B cell (primary cell): ENCODE results near the gene BCAN. TPM values are rescaled to one million over a fixed set of nuclear protein-coding genes. Genes with fewer than 3 reads are reported as not detected.

Experiments used
- ATAC-seq: fragments of 200-7000 bp; cut with Tn5 transposase; one replicate; pipeline ENCODE4 v1.10.0; 2021; ENCODE audit warnings: low read depth, mild to moderate bottlenecking, moderate number of reproducible peaks, moderate library complexity
- CTCF ChIA-PET: fragments of 350-600 bp; sonication (Branson Sonifier 250); formaldehyde crosslinking; loops from one replicate; lab custom pipeline; 2021; ENCODE audit warnings: antibody characterized with exemption, inconsistent platforms; lab: Charles Lee
- POLR2A ChIA-PET: fragments of 350-600 bp; sonication (Branson Sonifier 250); formaldehyde crosslinking; loops from one replicate; lab custom pipeline; 2021; ENCODE audit warnings: antibody characterized with exemption; lab: Charles Lee
- DNase-seq: peaks from one replicate; pipeline ENCODE4 v3.0.0; 2013
- H2AFZ ChIP-seq: 2 replicates; pipeline ENCODE4 v1.6.1; 2012; ENCODE audit warnings: mild to moderate bottlenecking, low read depth, low read length; ENCODE audit not compliant: insufficient read depth, poor library complexity, severe bottlenecking
- H3K27ac ChIP-seq, 2 donors: 1 replicate in 1 of 2; 2 replicates in 1 of 2; pipeline ENCODE4 v1.5.1; 2012 to 2013; ENCODE audit warnings: low read length in 2 of 2, mild to moderate bottlenecking in 2 of 2, moderate library complexity in 1 of 2
- H3K27me3 ChIP-seq, 4 experiments: fragments of 200-600 bp in 1 of 4; sonication (generic) in 1 of 4; replicated peaks in 1 of 4; 1 replicate in 2 of 4; 2 replicates in 2 of 4; pipeline versions ENCODE4 v1.6.1 to v1.7.0; 2013 to 2016; ENCODE audit warnings: low read length in 3 of 4, mild to moderate bottlenecking in 2 of 4, mixed read lengths in 1 of 4, moderate library complexity in 1 of 4; ENCODE audit not compliant: insufficient read depth in 4 of 4, control insufficient read depth in 3 of 4; ENCODE audit errors: control extremely low read depth in 1 of 4
- H3K36me3 ChIP-seq, 2 experiments: replicated peaks in 1 of 2; 1 replicate in 1 of 2; 2 replicates in 1 of 2; pipeline versions ENCODE4 v1.6.1 to v1.7.1; 2013; ENCODE audit warnings: low read length in 1 of 2; ENCODE audit not compliant: insufficient read depth in 2 of 2, control insufficient read depth in 1 of 2; ENCODE audit errors: control extremely low read depth in 1 of 2, extremely low read depth in 1 of 2
- H3K4me1 ChIP-seq, 2 donors: fragments of 200-600 bp in 1 of 2; sonication (generic) in 1 of 2; 1 replicate in 1 of 2; 2 replicates in 1 of 2; pipeline versions ENCODE4 v1.5.1 to v1.6.1; 2013 to 2017; ENCODE audit warnings: low read length in 2 of 2; ENCODE audit not compliant: control insufficient read depth in 2 of 2, insufficient read depth in 2 of 2
- H3K4me2 ChIP-seq: replicated peaks from 2 replicates; pipeline ENCODE3; 2012; ENCODE audit warnings: mild to moderate bottlenecking, low read depth, low read length; ENCODE audit not compliant: poor library complexity, severe bottlenecking
- H3K4me3 ChIP-seq, 5 experiments: fragments of 200-600 bp in 1 of 5; sonication (generic) in 1 of 5; 1 replicate in 3 of 5; 2 replicates in 2 of 5; pipeline versions ENCODE4 v1.5.1 to v1.7.0; 2011 to 2016; ENCODE audit warnings: low read length in 4 of 5, mild to moderate bottlenecking in 4 of 5, low read depth in 2 of 5, control low read depth in 1 of 5, moderate library complexity in 1 of 5; ENCODE audit not compliant: insufficient read depth in 1 of 5; ENCODE audit errors: control extremely low read depth in 1 of 5, extremely low read depth in 1 of 5
- H3K79me2 ChIP-seq: fragments of 200-600 bp; sonication (generic); one replicate; pipeline ENCODE4 v1.6.0; 2016; ENCODE audit warnings: low read length; ENCODE audit not compliant: control insufficient read depth, insufficient read depth
- H3K9ac ChIP-seq: fragments of 200-600 bp; sonication (generic); 2 replicates; pipeline ENCODE4 v1.6.1; 2017; ENCODE audit warnings: mild to moderate bottlenecking, low read length, moderate library complexity
- H3K9me3 ChIP-seq, 3 donors: one replicate each; pipeline versions ENCODE4 v1.6.1 to v1.7.1; 2013; ENCODE audit warnings: low read length in 2 of 3; ENCODE audit not compliant: control insufficient read depth in 2 of 3, insufficient read depth in 1 of 3; ENCODE audit errors: control extremely low read depth in 1 of 3
- H4K20me1 ChIP-seq: 2 replicates; pipeline ENCODE4 v1.6.0; 2012; ENCODE audit warnings: mild to moderate bottlenecking, low read length; ENCODE audit not compliant: insufficient read depth, control insufficient read depth, poor library complexity, severe bottlenecking
- H3K27ac Mint-ChIP-seq: one replicate; pipeline ENCODE4 v1.8.0; 2021; ENCODE audit warnings: mixed read lengths
- H3K27me3 Mint-ChIP-seq: one replicate; pipeline ENCODE4 v1.8.0; 2021; ENCODE audit warnings: mixed read lengths
- H3K4me1 Mint-ChIP-seq: one replicate; pipeline ENCODE4 v1.8.0; 2021; ENCODE audit warnings: mixed read lengths
- H3K4me3 Mint-ChIP-seq: one replicate; pipeline ENCODE4 v1.8.0; 2021; ENCODE audit warnings: mixed read lengths
- H3K9me3 Mint-ChIP-seq: one replicate; pipeline ENCODE4 v1.8.0; 2022; ENCODE audit warnings: mixed read lengths; ENCODE audit not compliant: insufficient read depth
- EZH2 ChIP-seq: IDR thresholded peaks from 2 replicates; pipeline ENCODE4 v1.6.1; 2012; ENCODE audit warnings: borderline replicate concordance, low read depth, mild to moderate bottlenecking, moderate library complexity, low read length; ENCODE audit not compliant: insufficient read depth, poor library complexity, severe bottlenecking
- WGBS: methylation state at CpG from one replicate; pipeline ENCODE4 v1.1.5; 2013; ENCODE audit warnings: missing lambda C conversion rate; ENCODE audit not compliant: insufficient coverage; 5-methylcytosine and 5-hydroxymethylcytosine counted together
- intact Hi-C: fragments of 100-400 bp; cut with micrococcal nuclease; formaldehyde crosslinking; loops from one replicate; pipeline ENCODE4 v1.10.0; 2022
- polyA plus RNA-seq: library from polyadenylated mRNA; depleted of rRNA; stranded (reverse); fragments of >200 nt; gene quantifications from 2 replicates; pipeline ENCODE4 v1.2.3, GENCODE V29; 2012
- total RNA-seq, 2 donors: library from RNA; stranded (reverse); fragments of 120-200 nt in 1 of 2; gene quantifications; 1 replicate in 1 of 2; 2 replicates in 1 of 2; pipeline versions ENCODE4 v1.2.3 to v1.2.4, GENCODE V29; 2013 to 2022
- TF ChIP-seq, protein P1 (sequence below): fragments of 200-600 bp; IDR thresholded peaks from one replicate; pipeline ENCODE4 v1.8.0; 2022; ENCODE audit warnings: antibody characterized with exemption, mild to moderate bottlenecking

Gene BCAN
- total and polyA plus RNA-seq, 2 donors (not counting 1 experiment from before 2014, with no cell fraction given): not detected

GRCh38 chr1:156644146-156644545 lies 2.2 kb downstream of the BCAN start:
- H3K4me2 ChIP-seq: no peak overlapping the region
- intact Hi-C loops: no loop called here
- H3K27me3 Mint-ChIP-seq: peaks cover 83% of the 10 kb centered on the region

GRCh38 chr1:156644640-156645039 lies 2.7 kb downstream of the BCAN start:
- no peaks in the 10 kb centered on the region for H4K20me1 ChIP-seq
- ATAC-seq (no peak), DNase-seq (no peak)
- no peak overlapping the region for H3K27ac ChIP-seq
- H3K27me3 ChIP-seq: peaks cover 0 to 87% (median 55%) of the 10 kb centered on the region in 4 experiments
- peaks cover 81% of the 10 kb centered on the region for H3K27me3 Mint-ChIP-seq
- H3K36me3 ChIP-seq: no peaks in the 10 kb centered on the region
- H3K79me2 ChIP-seq: no peaks in the 10 kb centered on the region
- no peaks in the 10 kb centered on the region for H3K9me3 Mint-ChIP-seq
- H3K9me3 ChIP-seq: peaks cover 0 to 6% (median 0%) of the 10 kb centered on the region in 3 donors
- POLR2A ChIA-PET: interaction anchor here (0.6 kb wide), 1 partner anchor 190 kb away, joined by 4 read pairs; no protein-coding TSS in a partner anchor
- no peak overlapping the region for H3K9ac ChIP-seq
- WGBS: no CpG with 5 or more reads among the region's 1 CpG
- H2AFZ ChIP-seq: no peak overlapping the region
- H3K4me1 Mint-ChIP-seq: peaks cover 23% of the 10 kb centered on the region
- intact Hi-C loops: no loop called here
- CTCF ChIA-PET: interaction anchor here (1.5 to 4.6 kb wide), 4 partner anchors 13 to 45 kb away, joined by 4 to 29 read pairs (median 5); no protein-coding TSS in a partner anchor
- H3K4me1 ChIP-seq: peaks cover 24 to 28% of the 10 kb centered on the region in 2 donors
- no peak for TF ChIP-seq EZH2
- TF ChIP-seq, protein P1, sequence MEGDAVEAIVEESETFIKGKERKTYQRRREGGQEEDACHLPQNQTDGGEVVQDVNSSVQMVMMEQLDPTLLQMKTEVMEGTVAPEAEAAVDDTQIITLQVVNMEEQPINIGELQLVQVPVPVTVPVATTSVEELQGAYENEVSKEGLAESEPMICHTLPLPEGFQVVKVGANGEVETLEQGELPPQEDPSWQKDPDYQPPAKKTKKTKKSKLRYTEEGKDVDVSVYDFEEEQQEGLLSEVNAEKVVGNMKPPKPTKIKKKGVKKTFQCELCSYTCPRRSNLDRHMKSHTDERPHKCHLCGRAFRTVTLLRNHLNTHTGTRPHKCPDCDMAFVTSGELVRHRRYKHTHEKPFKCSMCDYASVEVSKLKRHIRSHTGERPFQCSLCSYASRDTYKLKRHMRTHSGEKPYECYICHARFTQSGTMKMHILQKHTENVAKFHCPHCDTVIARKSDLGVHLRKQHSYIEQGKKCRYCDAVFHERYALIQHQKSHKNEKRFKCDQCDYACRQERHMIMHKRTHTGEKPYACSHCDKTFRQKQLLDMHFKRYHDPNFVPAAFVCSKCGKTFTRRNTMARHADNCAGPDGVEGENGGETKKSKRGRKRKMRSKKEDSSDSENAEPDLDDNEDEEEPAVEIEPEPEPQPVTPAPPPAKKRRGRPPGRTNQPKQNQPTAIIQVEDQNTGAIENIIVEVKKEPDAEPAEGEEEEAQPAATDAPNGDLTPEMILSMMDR: no peak
- H3K4me3 Mint-ChIP-seq: no peak overlapping the region
- no peak overlapping the region for H3K4me3 ChIP-seq
- no peak overlapping the region for H3K27ac Mint-ChIP-seq
- no peak overlapping the region for H3K4me2 ChIP-seq

More at GRCh38 chr1:156644146-156644545, 2.2 kb downstream of the BCAN start:
- H4K20me1 ChIP-seq: no peaks in the 10 kb centered on the region
- peaks cover 0 to 87% (median 55%) of the 10 kb centered on the region in 4 experiments for H3K27me3 ChIP-seq
- ATAC-seq: no peak
- no peak overlapping the region for H3K4me3 ChIP-seq
- no peaks in the 10 kb centered on the region for H3K36me3 ChIP-seq
- Mint-ChIP-seq H3K4me3 (no peak overlapping the region), H3K9me3 (no peaks in the 10 kb centered on the region), H3K27ac (peak overlapping the region; percentile 6), H3K4me1 (peaks cover 23% of the 10 kb centered on the region)
- H3K79me2 ChIP-seq: no peaks in the 10 kb centered on the region
- H2AFZ ChIP-seq: no peak overlapping the region
- ChIA-PET CTCF (interaction anchor here (1.2 to 4.6 kb wide), 5 partner anchors 14 to 45 kb away, joined by 3 to 29 read pairs (median 5); no protein-coding TSS in a partner anchor), POLR2A (no interaction called here)
- TF ChIP-seq EZH2: no peak
- TF ChIP-seq, protein P1: no peak
- peaks cover 24 to 28% of the 10 kb centered on the region in 2 donors for H3K4me1 ChIP-seq
- 80% methylated on average over 3 of the region's 3 CpGs for WGBS
- DNase-seq: no peak
- H3K9me3 ChIP-seq: peaks cover 0 to 6% (median 0%) of the 10 kb centered on the region in 3 donors
- H3K9ac ChIP-seq: no peak overlapping the region
- H3K27ac ChIP-seq: no peak overlapping the region
